ENCODE results near the gene LPAR6.

LPAR6 gene

GRCh38 chr13:48411841-48412531 is 927 bp downstream of the LPAR6 start:
- no peak for DNase-seq

DNA sequence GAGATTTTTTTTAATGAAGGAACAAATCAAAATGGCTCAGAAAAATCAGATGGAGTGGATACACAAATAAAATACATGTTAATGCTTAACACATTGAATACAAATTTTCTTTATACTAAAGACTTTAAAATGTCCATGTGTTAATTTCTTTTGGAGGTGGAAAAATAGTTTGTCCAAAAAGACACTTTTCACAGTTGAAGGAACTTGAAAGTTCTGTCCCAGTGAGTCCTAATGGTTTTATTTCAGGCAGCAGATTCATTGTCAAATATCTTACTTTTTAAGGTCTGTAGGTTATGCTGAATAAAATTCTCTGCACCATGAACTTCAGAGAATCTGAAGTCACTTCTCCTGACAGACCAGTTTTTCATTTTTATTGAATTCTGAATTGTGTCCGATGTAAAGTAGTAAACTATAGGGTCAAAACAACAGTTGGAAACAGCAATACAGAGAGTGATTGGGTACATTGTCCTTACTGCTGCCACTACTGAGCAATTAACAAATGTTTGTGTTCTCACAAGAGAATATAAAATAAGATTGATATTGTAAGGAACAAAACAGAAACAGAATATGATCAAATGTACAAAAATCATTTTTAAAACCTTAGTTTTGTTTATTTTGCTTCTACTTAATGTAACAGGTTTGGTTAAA is 1.6 kb downstream of the LPAR6 start:
- DNase-seq, result no peak

GRCh38 chr13:48410199-48410598 is 2.7 kb downstream of the LPAR6 start:
- no peak for DNase-seq

GRCh38 chr13:48405875-48406274 is 7.0 kb downstream of the LPAR6 start:
- no peak for DNase-seq

- no peak for DNase-seq
These were observed 8.0 kb downstream of the LPAR6 start for GRCh38 chr13:48404952-48405351.

GRCh38 chr13:48403913-48404312 is 9.0 kb downstream of the LPAR6 start:
- DNase-seq, result no peak

- DNase-seq, result no peak
These were observed 9.7 kb downstream of the LPAR6 start for GRCh38 chr13:48403151-48403631.

DNA sequence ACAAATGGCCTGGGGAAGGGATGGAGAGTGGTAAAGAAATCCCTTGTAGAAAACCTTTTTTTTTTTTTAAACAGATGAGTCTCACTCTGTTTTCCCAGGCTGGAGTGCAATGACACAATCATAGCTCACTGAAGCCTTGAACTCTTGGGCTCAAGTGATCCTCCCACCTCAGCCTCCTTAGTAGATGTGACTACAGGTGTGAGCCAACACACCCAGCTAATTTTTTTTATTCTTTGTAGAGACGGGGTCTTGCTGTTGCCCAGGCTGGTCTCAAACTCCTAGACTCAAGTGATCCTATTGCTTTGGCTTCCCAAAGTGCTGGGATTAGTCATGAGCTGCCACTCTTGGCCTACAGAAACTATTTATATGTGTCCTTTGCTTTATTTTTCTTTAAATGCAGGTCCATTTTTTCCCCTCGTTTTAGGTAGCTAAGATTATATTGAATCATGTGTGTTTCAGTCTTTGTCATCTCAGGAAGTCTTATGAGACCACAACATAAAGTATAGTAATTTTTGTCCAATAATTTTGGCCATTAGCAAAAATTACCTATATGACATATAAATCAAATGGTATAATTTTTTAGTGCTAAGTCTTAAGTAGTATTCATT is 10.5 kb downstream of the LPAR6 start:
- no peak for DNase-seq

DNA sequence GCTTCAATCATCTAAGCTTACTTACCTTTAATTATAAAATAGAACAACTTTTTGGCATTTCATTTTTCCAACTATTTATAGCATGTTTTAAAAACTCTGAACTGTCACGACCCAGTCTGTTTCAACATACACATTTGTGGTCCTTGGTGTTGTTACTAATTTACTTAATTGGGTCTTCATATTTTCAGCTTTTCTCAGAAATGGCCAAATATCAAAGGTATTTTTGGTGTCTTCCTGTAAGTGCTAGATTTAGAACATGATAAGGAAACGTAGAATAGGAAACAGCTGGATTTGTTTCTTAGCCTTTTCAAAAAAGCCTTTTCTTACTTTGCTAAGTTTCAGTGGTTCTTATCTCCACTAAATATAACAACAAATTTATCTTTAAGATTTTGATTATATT is 11.4 kb downstream of the LPAR6 start:
- DNase-seq, result no peak

GRCh38 chr13:48400850-48401291 is 12.0 kb downstream of the LPAR6 start:
- no peak for DNase-seq

- DNase-seq, result no peak
These were observed 12.7 kb downstream of the LPAR6 start for GRCh38 chr13:48400090-48400694.

DNA sequence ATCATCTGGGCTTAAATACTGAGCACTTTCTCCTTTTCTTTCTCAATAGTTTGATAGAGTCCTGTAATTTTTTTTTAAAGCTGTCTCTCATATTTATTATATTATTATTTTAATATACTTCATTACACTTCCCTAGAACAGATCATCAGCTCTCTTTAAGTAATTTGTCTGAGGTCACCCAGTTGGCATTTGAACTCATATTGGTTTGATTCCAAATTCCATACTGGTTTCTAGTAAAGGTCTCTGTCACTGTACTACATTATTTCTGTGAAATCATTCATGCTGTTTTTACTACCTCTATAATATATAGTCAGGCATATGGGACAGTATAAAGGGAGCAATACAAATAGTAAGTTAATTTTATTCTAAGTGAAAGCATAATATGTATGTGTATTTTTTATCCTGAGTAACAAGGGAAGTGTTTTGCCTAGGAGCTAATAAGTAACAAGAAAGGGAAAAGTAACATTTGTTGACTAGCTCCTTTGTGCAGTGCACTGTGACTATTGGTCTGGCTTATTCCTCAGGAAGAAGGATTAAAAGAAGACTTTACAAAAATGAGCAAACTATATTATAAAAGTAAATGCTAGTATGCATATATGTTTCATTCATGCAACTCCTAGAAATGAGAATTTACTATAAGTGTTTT is 14.3 kb downstream of the LPAR6 start:
- no peak for DNase-seq

GRCh38 chr13:48397744-48398143 is 15.2 kb downstream of the LPAR6 start:
- DNase-seq, result no peak

GRCh38 chr13:48393698-48394085 is 19.2 kb downstream of the LPAR6 start:
- no peak for DNase-seq

DNA sequence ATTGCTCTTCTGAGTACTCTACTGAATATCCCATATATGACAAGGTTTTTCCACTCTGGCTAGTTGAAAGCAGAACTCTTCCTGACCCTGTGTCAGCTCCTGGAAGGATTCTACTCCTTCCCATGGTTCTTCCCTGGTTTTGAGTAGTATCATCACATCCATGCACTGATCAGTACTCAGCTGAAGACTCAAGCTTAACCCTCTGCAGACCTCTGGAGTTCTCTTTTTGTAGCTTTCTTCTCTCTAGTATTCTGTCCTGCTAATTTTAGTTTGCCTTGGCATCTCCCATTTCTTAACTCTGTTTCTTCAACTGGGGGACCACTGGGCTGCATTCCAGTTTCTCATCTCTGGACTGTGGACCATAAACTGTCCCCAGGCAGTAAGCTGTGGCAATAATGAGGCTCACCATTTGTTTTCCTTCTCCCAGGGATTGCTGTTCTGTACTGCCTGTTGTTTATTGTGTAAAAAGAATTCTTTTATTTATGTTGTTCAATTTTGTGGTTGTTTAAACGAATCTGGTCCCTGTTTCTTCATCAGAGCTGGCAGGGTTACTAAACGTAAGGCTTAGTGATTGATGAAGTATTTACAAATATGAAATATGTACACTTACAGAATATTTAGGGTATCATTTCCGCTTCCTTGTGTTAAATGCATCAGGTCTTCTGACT is 19.7 kb downstream of the LPAR6 start:
- no peak for DNase-seq

DNA sequence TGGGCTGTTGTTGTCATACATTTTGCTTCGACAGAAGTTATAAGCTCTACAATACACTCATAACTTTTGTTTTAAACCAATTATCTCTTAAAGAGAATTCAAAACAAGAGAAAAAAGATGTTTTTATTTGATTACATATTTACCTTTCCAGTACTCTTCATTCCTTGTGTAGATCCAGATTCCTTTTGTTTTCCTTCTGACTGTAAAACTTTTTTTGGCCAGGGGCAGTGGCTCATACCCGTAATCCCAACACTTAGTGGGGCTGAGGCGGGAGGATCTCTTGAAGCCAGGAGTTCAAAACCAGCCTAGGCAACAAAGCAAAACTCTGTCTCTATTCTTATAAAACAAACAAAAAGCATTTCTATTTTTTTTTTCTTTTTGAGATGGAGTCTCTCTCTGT is 21.7 kb downstream of the LPAR6 start:
- DNase-seq, result no peak

DNA sequence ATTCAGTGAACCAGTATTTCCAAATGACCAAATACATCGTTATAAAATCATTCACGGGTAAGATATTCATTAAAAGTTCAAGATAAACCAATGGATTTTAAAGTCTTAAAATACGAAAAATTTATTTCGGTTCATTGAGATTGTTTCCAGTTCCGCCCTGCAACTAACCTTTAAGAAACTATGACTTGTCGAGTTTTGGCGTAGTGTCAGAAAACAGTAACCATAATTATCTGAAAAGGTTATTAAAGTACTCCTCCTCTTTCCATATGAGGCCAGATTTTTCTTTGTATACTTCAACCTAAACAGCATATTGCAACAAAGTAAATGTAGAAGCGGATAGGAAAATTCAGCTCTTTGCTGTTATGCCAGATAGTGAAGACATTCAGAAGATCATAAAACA is 26.1 kb downstream of the LPAR6 start:
- no peak for DNase-seq

DNA sequence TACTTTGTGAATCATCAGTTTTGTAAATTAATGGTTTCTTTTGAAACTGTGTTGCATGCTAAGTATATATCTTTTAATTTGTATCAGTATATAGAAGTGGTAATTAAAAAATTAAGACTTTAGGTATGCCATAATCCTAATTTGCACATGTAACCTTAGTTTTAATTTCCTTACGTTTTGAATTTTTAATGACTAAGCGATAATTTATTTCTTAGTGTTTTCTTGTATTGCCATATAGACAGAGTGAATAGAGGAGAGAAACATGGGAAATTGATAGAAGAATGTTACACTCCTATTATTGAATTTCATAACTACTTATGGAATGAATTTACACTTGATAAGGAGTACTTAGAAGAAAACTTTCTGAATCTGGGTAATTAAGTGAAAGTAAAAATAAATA is 29.5 kb downstream of the LPAR6 start:
- DNase-seq, result no peak

DNA sequence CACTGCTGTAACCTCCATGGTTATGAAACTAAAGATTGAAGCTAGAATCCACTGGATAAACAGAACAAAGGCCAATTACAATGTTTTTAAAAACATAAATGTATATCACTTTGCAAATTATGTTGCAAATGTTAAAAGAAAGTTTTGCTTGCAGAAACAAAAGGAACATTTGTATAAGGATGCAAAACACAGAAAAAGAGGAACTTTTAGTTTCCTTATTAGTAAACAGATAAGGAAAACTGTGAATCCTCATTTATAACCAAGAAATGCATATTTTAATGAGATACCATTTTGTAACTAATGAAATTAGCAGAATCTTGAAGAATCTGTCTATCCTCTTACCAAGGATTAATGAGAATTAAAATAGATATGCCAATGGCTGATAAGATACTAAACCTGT is 32.3 kb downstream of the LPAR6 start:
- DNase-seq, result no peak

- no peak for DNase-seq
These were observed 35.1 kb downstream of the LPAR6 start for GRCh38 chr13:48377857-48378256.

GRCh38 chr13:48370815-48371214 is 42.1 kb downstream of the LPAR6 start:
- DNase-seq, result no peak

DNA sequence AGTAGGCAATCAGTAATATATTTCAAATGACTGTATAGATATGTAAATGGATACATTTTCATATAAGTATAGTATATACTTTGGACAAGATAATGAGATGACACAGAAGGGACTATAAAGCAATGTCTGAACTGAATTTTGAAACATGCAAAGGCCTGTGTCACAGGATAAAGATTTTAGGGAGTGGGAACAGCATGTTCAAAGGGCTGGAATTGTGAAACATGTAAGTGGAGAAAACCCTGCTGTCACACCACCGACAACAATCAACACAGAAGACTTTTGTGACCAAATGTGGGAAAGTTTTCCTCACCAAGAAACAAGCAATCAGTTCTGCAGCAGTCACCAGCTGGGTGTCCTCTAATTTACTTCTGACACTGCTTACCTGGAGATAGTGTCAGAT is 42.9 kb downstream of the LPAR6 start:
- no peak for DNase-seq

Data from NCI-H2029 treated with DMSO at 0.1 percent for 48 hours (cell line).